NCI-H2227 (cell line): ENCODE results near the gene UGT1A6.

Source experiments
- DNase-seq: peaks from one replicate; lab custom pipeline; 2025; ENCODE audit not compliant: unreplicated experiment; lab: John Stamatoyannopoulos, UW

Gene UGT1A6

GRCh38 chr2:233799087-233799665 is 106.5 kb downstream of the UGT1A6 start:
- DNase-seq: no peak

- DNase-seq: no peak
These were observed 107.0 kb downstream of the UGT1A6 start for GRCh38 chr2:233799716-233800115.

GRCh38 chr2:233800208-233800607 is 107.5 kb downstream of the UGT1A6 start:
- DNase-seq: no peak

- no peak for DNase-seq
These were observed 108.9 kb downstream of the UGT1A6 start for GRCh38 chr2:233801357-233802131.

GRCh38 chr2:233802132-233802815 is 109.6 kb downstream of the UGT1A6 start:
- DNase-seq: no peak

GRCh38 chr2:233803292-233803911 is 110.7 kb downstream of the UGT1A6 start:
- no peak for DNase-seq

- no peak for DNase-seq
These were observed 111.3 kb downstream of the UGT1A6 start for GRCh38 chr2:233803994-233804393.

GRCh38 chr2:233807215-233807865 is 114.7 kb downstream of the UGT1A6 start:
- no peak for DNase-seq

- no peak for DNase-seq
These were observed 115.6 kb downstream of the UGT1A6 start for GRCh38 chr2:233807966-233808935.

- no peak for DNase-seq
These were observed 117.7 kb downstream of the UGT1A6 start for GRCh38 chr2:233810385-233810784.

GRCh38 chr2:233811087-233811486 is 118.4 kb downstream of the UGT1A6 start:
- DNase-seq: no peak

GRCh38 chr2:233811732-233812131 is 119.0 kb downstream of the UGT1A6 start:
- DNase-seq: no peak

- no peak for DNase-seq
These were observed 120.8 kb downstream of the UGT1A6 start for GRCh38 chr2:233813236-233814055.

GRCh38 chr2:233814056-233814835 is 121.6 kb downstream of the UGT1A6 start:
- DNase-seq: no peak

- no peak for DNase-seq
These were observed 123.2 kb downstream of the UGT1A6 start for GRCh38 chr2:233815861-233816260.

GRCh38 chr2:233816334-233816733 is 123.6 kb downstream of the UGT1A6 start:
- no peak for DNase-seq

GRCh38 chr2:233816771-233817170 is 124.1 kb downstream of the UGT1A6 start:
- no peak for DNase-seq

GRCh38 chr2:233817361-233817911 is 124.7 kb downstream of the UGT1A6 start:
- no peak for DNase-seq
